HG03039 (cell line): ENCODE results near the gene ENAH.

Experiments used
- ATAC-seq: cut with Tn5 transposase; IDR thresholded peaks from one replicate; pipeline ENCODE4 v1.9.1; 2021; ENCODE audit warnings: mild to moderate bottlenecking, moderate library complexity; ENCODE audit not compliant: unreplicated experiment

The ENAH gene

GRCh38 chr1:225610539-225610938 lies 42.4 kb downstream of the ENAH start:
- ATAC-seq, result no peak

- ATAC-seq, result no peak
Observed at GRCh38 chr1:225608014-225608796, 44.7 kb downstream of the ENAH start.

GRCh38 chr1:225607355-225607754 lies 45.6 kb downstream of the ENAH start:
- no peak for ATAC-seq

- ATAC-seq, result no peak
Observed at GRCh38 chr1:225603538-225604354, 49.2 kb downstream of the ENAH start.

- ATAC-seq, result no peak
Observed at GRCh38 chr1:225602590-225603206, 50.2 kb downstream of the ENAH start.

- ATAC-seq, result no peak
Observed at GRCh38 chr1:225601902-225602589, 50.9 kb downstream of the ENAH start.

- ATAC-seq, result no peak
Observed at GRCh38 chr1:225598847-225599246, 54.1 kb downstream of the ENAH start.

- ATAC-seq, result no peak
Observed at GRCh38 chr1:225597926-225598575, 54.9 kb downstream of the ENAH start.

- ATAC-seq, result no peak
Observed at GRCh38 chr1:225596736-225597135, 56.2 kb downstream of the ENAH start.

- no peak for ATAC-seq
Observed at GRCh38 chr1:225595974-225596551, 56.9 kb downstream of the ENAH start.

GRCh38 chr1:225595452-225595851 lies 57.5 kb downstream of the ENAH start:
- ATAC-seq, result no peak

- no peak for ATAC-seq
Observed at GRCh38 chr1:225593414-225593813, 59.5 kb downstream of the ENAH start.

- no peak for ATAC-seq
Observed at GRCh38 chr1:225592362-225593025, 60.4 kb downstream of the ENAH start.

- ATAC-seq, result no peak
Observed at GRCh38 chr1:225587310-225587709, 65.6 kb downstream of the ENAH start.

- no peak for ATAC-seq
Observed at GRCh38 chr1:225581186-225581585, 71.7 kb downstream of the ENAH start.

- ATAC-seq, result no peak
Observed at GRCh38 chr1:225580238-225581099, 72.5 kb downstream of the ENAH start.

GRCh38 chr1:225578251-225578977 lies 74.5 kb downstream of the ENAH start:
- no peak for ATAC-seq

- no peak for ATAC-seq
Observed at GRCh38 chr1:225577241-225577640, 75.7 kb downstream of the ENAH start.
